ENCODE data around the gene SLC4A2.

SLC4A2 gene

GRCh38 chr7:151094675-151095074 is 35.3 kb downstream of the SLC4A2 start:
- Mint-ChIP-seq H3K4me1 (peaks cover 12% of the 10 kb centered on the region), H3K27me3 (no peaks in the 10 kb centered on the region), H3K36me3 (ENCODE audit: insufficient read depth) (peaks cover 2% of the 10 kb centered on the region), H3K4me3 (no peak overlapping the region), H3K9me3 (no peaks in the 10 kb centered on the region), H3K27ac (ENCODE audit: low read depth) (no peak overlapping the region)
- DNase-seq (ENCODE audit: low spot score in 2 of 2), result no peak
- ATAC-seq (replicated peaks; ENCODE audit: extremely low read depth, poor library complexity, severe bottlenecking), result no peak

GRCh38 chr7:151095123-151095797 is 35.9 kb downstream of the SLC4A2 start:
- no peak for DNase-seq (ENCODE audit: low spot score in 2 of 2)
- no peak overlapping the region for H3K4me3 Mint-ChIP-seq
- no peak for ATAC-seq (replicated peaks; ENCODE audit: extremely low read depth, poor library complexity, severe bottlenecking)
- peaks cover 12% of the 10 kb centered on the region for H3K4me1 Mint-ChIP-seq
- no peaks in the 10 kb centered on the region for H3K9me3 Mint-ChIP-seq
- peaks cover 2% of the 10 kb centered on the region for H3K36me3 Mint-ChIP-seq (ENCODE audit: insufficient read depth)
- H3K27me3 Mint-ChIP-seq, result no peaks in the 10 kb centered on the region
- H3K27ac Mint-ChIP-seq (ENCODE audit: low read depth), result no peak overlapping the region

GRCh38 chr7:151095828-151096475 is 36.6 kb downstream of the SLC4A2 start:
- Mint-ChIP-seq H3K4me1 (peaks cover 12% of the 10 kb centered on the region), H3K27ac (ENCODE audit: low read depth) (no peak overlapping the region), H3K27me3 (no peaks in the 10 kb centered on the region), H3K9me3 (no peaks in the 10 kb centered on the region), H3K36me3 (ENCODE audit: insufficient read depth) (no peaks in the 10 kb centered on the region), H3K4me3 (no peak overlapping the region)
- no peak for ATAC-seq (replicated peaks; ENCODE audit: extremely low read depth, poor library complexity, severe bottlenecking)
- DNase-seq (ENCODE audit: low spot score in 2 of 2), result no peak

- DNase-seq (ENCODE audit: low spot score in 2 of 2) (no peak), ATAC-seq (replicated peaks; ENCODE audit: extremely low read depth, poor library complexity, severe bottlenecking) (no peak)
- Mint-ChIP-seq H3K9me3 (no peaks in the 10 kb centered on the region), H3K27ac (ENCODE audit: low read depth) (no peak overlapping the region), H3K4me1 (peaks cover 11% of the 10 kb centered on the region), H3K4me3 (no peak overlapping the region), H3K27me3 (no peaks in the 10 kb centered on the region), H3K36me3 (ENCODE audit: insufficient read depth) (no peaks in the 10 kb centered on the region)
These were observed 40.3 kb downstream of the SLC4A2 start for GRCh38 chr7:151099486-151100211.

GRCh38 chr7:151100921-151101320 is 41.5 kb downstream of the SLC4A2 start:
- Mint-ChIP-seq H3K4me3 (no peak overlapping the region), H3K9me3 (no peaks in the 10 kb centered on the region), H3K27me3 (no peaks in the 10 kb centered on the region), H3K36me3 (ENCODE audit: insufficient read depth) (no peaks in the 10 kb centered on the region), H3K4me1 (peaks cover 9% of the 10 kb centered on the region), H3K27ac (ENCODE audit: low read depth) (no peak overlapping the region)
- DNase-seq (ENCODE audit: low spot score in 2 of 2) (no peak), ATAC-seq (replicated peaks; ENCODE audit: extremely low read depth, poor library complexity, severe bottlenecking) (no peak)

GRCh38 chr7:151101621-151102396 is 42.4 kb downstream of the SLC4A2 start:
- H3K4me3 Mint-ChIP-seq, result no peak overlapping the region
- no peak for ATAC-seq (replicated peaks; ENCODE audit: extremely low read depth, poor library complexity, severe bottlenecking)
- H3K36me3 Mint-ChIP-seq (ENCODE audit: insufficient read depth), result no peaks in the 10 kb centered on the region
- H3K27ac Mint-ChIP-seq (ENCODE audit: low read depth), result no peak overlapping the region
- no peaks in the 10 kb centered on the region for H3K27me3 Mint-ChIP-seq
- no peak for DNase-seq (ENCODE audit: low spot score in 2 of 2)
- no peaks in the 10 kb centered on the region for H3K9me3 Mint-ChIP-seq
- H3K4me1 Mint-ChIP-seq, result peaks cover 9% of the 10 kb centered on the region

- no peak overlapping the region for H3K27ac Mint-ChIP-seq (ENCODE audit: low read depth)
- H3K4me1 Mint-ChIP-seq, result peaks cover 9% of the 10 kb centered on the region
- H3K9me3 Mint-ChIP-seq, result no peaks in the 10 kb centered on the region
- no peaks in the 10 kb centered on the region for H3K27me3 Mint-ChIP-seq
- no peaks in the 10 kb centered on the region for H3K36me3 Mint-ChIP-seq (ENCODE audit: insufficient read depth)
- no peak for DNase-seq (ENCODE audit: low spot score in 2 of 2)
- ATAC-seq (replicated peaks; ENCODE audit: extremely low read depth, poor library complexity, severe bottlenecking), result no peak
- H3K4me3 Mint-ChIP-seq, result no peak overlapping the region
These were observed 43.6 kb downstream of the SLC4A2 start for GRCh38 chr7:151102991-151103390.

GRCh38 chr7:151103973-151104372 is 44.6 kb downstream of the SLC4A2 start:
- Mint-ChIP-seq H3K36me3 (ENCODE audit: insufficient read depth) (no peaks in the 10 kb centered on the region), H3K27me3 (no peaks in the 10 kb centered on the region), H3K4me1 (peaks cover 9% of the 10 kb centered on the region), H3K27ac (ENCODE audit: low read depth) (no peak overlapping the region), H3K4me3 (no peak overlapping the region), H3K9me3 (no peaks in the 10 kb centered on the region)
- ATAC-seq (replicated peaks; ENCODE audit: extremely low read depth, poor library complexity, severe bottlenecking) (no peak), DNase-seq (ENCODE audit: low spot score in 2 of 2) (no peak)

- Mint-ChIP-seq H3K27me3 (no peaks in the 10 kb centered on the region), H3K36me3 (ENCODE audit: insufficient read depth) (no peaks in the 10 kb centered on the region), H3K4me3 (no peak overlapping the region), H3K9me3 (no peaks in the 10 kb centered on the region), H3K4me1 (peaks cover 9% of the 10 kb centered on the region), H3K27ac (ENCODE audit: low read depth) (no peak overlapping the region)
- DNase-seq (ENCODE audit: low spot score in 2 of 2), result no peak
- ATAC-seq (replicated peaks; ENCODE audit: extremely low read depth, poor library complexity, severe bottlenecking), result no peak
These were observed 45.2 kb downstream of the SLC4A2 start for GRCh38 chr7:151104411-151105235.

- Mint-ChIP-seq H3K27ac (ENCODE audit: low read depth) (no peak overlapping the region), H3K36me3 (ENCODE audit: insufficient read depth) (peaks cover 2% of the 10 kb centered on the region), H3K4me1 (peaks cover 17% of the 10 kb centered on the region), H3K4me3 (no peak overlapping the region), H3K27me3 (no peaks in the 10 kb centered on the region), H3K9me3 (no peaks in the 10 kb centered on the region)
- ATAC-seq (replicated peaks; ENCODE audit: extremely low read depth, poor library complexity, severe bottlenecking) (no peak), DNase-seq (ENCODE audit: low spot score in 2 of 2) (no peak)
These were observed 48.5 kb downstream of the SLC4A2 start for GRCh38 chr7:151107882-151108281.

GRCh38 chr7:151109094-151110048 is 50.0 kb downstream of the SLC4A2 start:
- no peak overlapping the region for H3K27ac Mint-ChIP-seq (ENCODE audit: low read depth)
- no peak overlapping the region for H3K4me3 Mint-ChIP-seq
- ATAC-seq (replicated peaks; ENCODE audit: extremely low read depth, poor library complexity, severe bottlenecking) (no peak), DNase-seq (ENCODE audit: low spot score in 2 of 2) (no peak)
- H3K9me3 Mint-ChIP-seq, result no peaks in the 10 kb centered on the region
- H3K36me3 Mint-ChIP-seq (ENCODE audit: insufficient read depth), result peaks cover 2% of the 10 kb centered on the region
- H3K27me3 Mint-ChIP-seq, result no peaks in the 10 kb centered on the region
- H3K4me1 Mint-ChIP-seq, result peaks cover 13% of the 10 kb centered on the region
